Measurements from ENCODE around the gene SNAP25.

- TF ChIP-seq, protein P1, sequence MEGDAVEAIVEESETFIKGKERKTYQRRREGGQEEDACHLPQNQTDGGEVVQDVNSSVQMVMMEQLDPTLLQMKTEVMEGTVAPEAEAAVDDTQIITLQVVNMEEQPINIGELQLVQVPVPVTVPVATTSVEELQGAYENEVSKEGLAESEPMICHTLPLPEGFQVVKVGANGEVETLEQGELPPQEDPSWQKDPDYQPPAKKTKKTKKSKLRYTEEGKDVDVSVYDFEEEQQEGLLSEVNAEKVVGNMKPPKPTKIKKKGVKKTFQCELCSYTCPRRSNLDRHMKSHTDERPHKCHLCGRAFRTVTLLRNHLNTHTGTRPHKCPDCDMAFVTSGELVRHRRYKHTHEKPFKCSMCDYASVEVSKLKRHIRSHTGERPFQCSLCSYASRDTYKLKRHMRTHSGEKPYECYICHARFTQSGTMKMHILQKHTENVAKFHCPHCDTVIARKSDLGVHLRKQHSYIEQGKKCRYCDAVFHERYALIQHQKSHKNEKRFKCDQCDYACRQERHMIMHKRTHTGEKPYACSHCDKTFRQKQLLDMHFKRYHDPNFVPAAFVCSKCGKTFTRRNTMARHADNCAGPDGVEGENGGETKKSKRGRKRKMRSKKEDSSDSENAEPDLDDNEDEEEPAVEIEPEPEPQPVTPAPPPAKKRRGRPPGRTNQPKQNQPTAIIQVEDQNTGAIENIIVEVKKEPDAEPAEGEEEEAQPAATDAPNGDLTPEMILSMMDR (conservative IDR thresholded peaks at IDR 0.05), result no peak
- no peak for TF ChIP-seq EZH2 (IDR thresholded peaks at IDR 0.05; ENCODE audit: low read depth)
Observed at GRCh38 chr20:10315138-10315537, 96.5 kb downstream of the SNAP25 start.

All from PC-9 (cell line).